IPS-18a (cell line): Measurements from ENCODE around the gene CARMIL1.

Experiments
- H3K27ac ChIP-seq: one replicate; pipeline ENCODE4 v1.5.1; 2013; ENCODE audit warnings: low read length
- H3K27me3 ChIP-seq: one replicate; pipeline ENCODE4 v1.6.1; 2013; ENCODE audit warnings: mild to moderate bottlenecking, low read length; ENCODE audit not compliant: control insufficient read depth, insufficient read depth
- H3K36me3 ChIP-seq: one replicate; pipeline ENCODE4 v1.6.1; 2013; ENCODE audit warnings: low read depth, low read length; ENCODE audit not compliant: control insufficient read depth
- H3K4me1 ChIP-seq: one replicate; pipeline ENCODE4 v1.6.1; 2013; ENCODE audit warnings: low read depth, low read length; ENCODE audit not compliant: control insufficient read depth
- H3K4me3 ChIP-seq: one replicate; pipeline ENCODE4 v1.5.1; 2013; ENCODE audit warnings: low read length
- H3K9ac ChIP-seq: one replicate; pipeline ENCODE4 v1.6.1; 2013; ENCODE audit warnings: mild to moderate bottlenecking, low read length, moderate library complexity
- H3K9me3 ChIP-seq: one replicate; pipeline ENCODE4 v1.6.1; 2013; ENCODE audit warnings: low read depth, low read length; ENCODE audit not compliant: control insufficient read depth

Gene CARMIL1

GRCh38 chr6:25639653-25640052 lies 360.5 kb downstream of the CARMIL1 start:
- Histone ChIP-seq H3K27ac (no peak overlapping the region), H3K4me1 (no peaks in the 10 kb centered on the region), H3K4me3 (no peak overlapping the region), H3K9me3 (no peaks in the 10 kb centered on the region), H3K27me3 (no peaks in the 10 kb centered on the region), H3K9ac (no peak overlapping the region), H3K36me3 (no peaks in the 10 kb centered on the region)

GRCh38 chr6:25640446-25640845 lies 361.3 kb downstream of the CARMIL1 start:
- no peak overlapping the region for H3K4me3 ChIP-seq
- H3K36me3 ChIP-seq = no peaks in the 10 kb centered on the region
- H3K27ac ChIP-seq = no peak overlapping the region
- H3K4me1 ChIP-seq = no peaks in the 10 kb centered on the region
- H3K9me3 ChIP-seq = no peaks in the 10 kb centered on the region
- H3K9ac ChIP-seq = no peak overlapping the region
- H3K27me3 ChIP-seq = no peaks in the 10 kb centered on the region

- Histone ChIP-seq H3K27me3 (no peaks in the 10 kb centered on the region), H3K9ac (no peak overlapping the region), H3K36me3 (no peaks in the 10 kb centered on the region), H3K4me3 (no peak overlapping the region), H3K4me1 (no peaks in the 10 kb centered on the region), H3K27ac (no peak overlapping the region), H3K9me3 (no peaks in the 10 kb centered on the region)
These were observed 361.7 kb downstream of the CARMIL1 start for GRCh38 chr6:25640891-25641290.

GRCh38 chr6:25641377-25641776 lies 362.2 kb downstream of the CARMIL1 start:
- Histone ChIP-seq H3K9me3 (no peaks in the 10 kb centered on the region), H3K27me3 (no peaks in the 10 kb centered on the region), H3K4me1 (no peaks in the 10 kb centered on the region), H3K9ac (no peak overlapping the region), H3K27ac (no peak overlapping the region), H3K4me3 (no peak overlapping the region), H3K36me3 (no peaks in the 10 kb centered on the region)

- Histone ChIP-seq H3K9ac (no peak overlapping the region), H3K36me3 (no peaks in the 10 kb centered on the region), H3K27ac (no peak overlapping the region), H3K27me3 (no peaks in the 10 kb centered on the region), H3K4me3 (no peak overlapping the region), H3K4me1 (no peaks in the 10 kb centered on the region), H3K9me3 (no peaks in the 10 kb centered on the region)
These were observed 362.9 kb downstream of the CARMIL1 start for GRCh38 chr6:25641940-25642666.

DNA sequence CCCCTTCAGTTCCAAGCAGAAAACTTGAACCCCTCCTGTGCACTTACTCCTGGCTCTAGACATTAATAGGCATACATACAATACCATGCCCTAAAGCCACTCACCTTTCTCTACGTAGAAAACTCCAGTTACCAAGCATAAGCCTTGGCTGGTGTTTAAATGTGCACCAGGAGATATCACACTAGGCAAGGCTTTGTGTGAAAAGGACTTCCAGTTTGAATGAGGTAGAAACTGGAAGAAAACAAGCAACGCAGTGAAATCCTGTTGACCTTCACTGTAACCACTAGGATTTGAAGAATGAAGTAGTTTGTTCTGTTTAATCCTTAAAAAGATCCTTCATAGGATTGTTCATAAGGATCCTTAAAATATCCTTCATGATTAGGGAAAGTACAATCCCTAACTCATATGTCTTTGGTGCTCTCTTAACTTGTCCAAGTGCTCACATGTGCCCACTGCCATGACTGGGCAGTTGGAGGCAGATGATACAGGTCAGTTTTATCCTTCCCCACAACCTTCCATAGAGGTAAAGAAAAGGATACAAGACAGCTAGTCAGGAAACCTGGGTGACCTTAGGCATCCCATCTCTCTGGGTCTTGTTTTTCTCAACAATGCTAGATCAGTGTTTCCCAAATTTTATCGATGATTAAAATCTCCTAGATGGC lies 363.6 kb downstream of the CARMIL1 start:
- no peak overlapping the region for H3K9ac ChIP-seq
- H3K4me1 ChIP-seq = no peaks in the 10 kb centered on the region
- H3K36me3 ChIP-seq = no peaks in the 10 kb centered on the region
- H3K9me3 ChIP-seq = no peaks in the 10 kb centered on the region
- H3K27me3 ChIP-seq = no peaks in the 10 kb centered on the region
- no peak overlapping the region for H3K27ac ChIP-seq
- no peak overlapping the region for H3K4me3 ChIP-seq

GRCh38 chr6:25645916-25646315 lies 366.7 kb downstream of the CARMIL1 start:
- no peaks in the 10 kb centered on the region for H3K4me1 ChIP-seq
- no peaks in the 10 kb centered on the region for H3K9me3 ChIP-seq
- H3K27ac ChIP-seq = no peak overlapping the region
- H3K4me3 ChIP-seq = no peak overlapping the region
- no peaks in the 10 kb centered on the region for H3K36me3 ChIP-seq
- no peak overlapping the region for H3K9ac ChIP-seq
- peaks cover 8% of the 10 kb centered on the region for H3K27me3 ChIP-seq

DNA sequence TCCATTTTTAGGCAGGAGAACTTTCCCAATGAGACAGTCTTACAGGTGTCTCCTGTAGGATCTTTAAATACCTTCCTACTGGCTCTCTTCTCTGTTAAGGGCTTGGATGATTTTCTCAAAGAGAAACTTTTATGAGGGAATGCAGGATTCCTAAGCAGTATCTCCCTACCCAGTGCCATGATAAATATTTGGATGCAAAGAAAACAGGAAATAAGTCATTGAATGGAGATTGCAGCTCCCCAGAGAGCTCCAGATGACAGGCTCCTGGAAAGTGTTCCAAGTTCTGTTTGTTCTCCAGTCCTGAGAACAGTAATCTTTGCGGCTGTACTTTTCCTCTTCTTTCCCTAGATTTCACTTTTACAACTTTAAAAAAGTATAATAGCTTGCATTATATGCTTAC lies 370.4 kb downstream of the CARMIL1 start:
- no peaks in the 10 kb centered on the region for H3K4me1 ChIP-seq
- H3K4me3 ChIP-seq = no peak overlapping the region
- H3K9me3 ChIP-seq = no peaks in the 10 kb centered on the region
- H3K27ac ChIP-seq = no peak overlapping the region
- H3K36me3 ChIP-seq = no peaks in the 10 kb centered on the region
- H3K9ac ChIP-seq = no peak overlapping the region
- peaks cover 43% of the 10 kb centered on the region for H3K27me3 ChIP-seq

DNA sequence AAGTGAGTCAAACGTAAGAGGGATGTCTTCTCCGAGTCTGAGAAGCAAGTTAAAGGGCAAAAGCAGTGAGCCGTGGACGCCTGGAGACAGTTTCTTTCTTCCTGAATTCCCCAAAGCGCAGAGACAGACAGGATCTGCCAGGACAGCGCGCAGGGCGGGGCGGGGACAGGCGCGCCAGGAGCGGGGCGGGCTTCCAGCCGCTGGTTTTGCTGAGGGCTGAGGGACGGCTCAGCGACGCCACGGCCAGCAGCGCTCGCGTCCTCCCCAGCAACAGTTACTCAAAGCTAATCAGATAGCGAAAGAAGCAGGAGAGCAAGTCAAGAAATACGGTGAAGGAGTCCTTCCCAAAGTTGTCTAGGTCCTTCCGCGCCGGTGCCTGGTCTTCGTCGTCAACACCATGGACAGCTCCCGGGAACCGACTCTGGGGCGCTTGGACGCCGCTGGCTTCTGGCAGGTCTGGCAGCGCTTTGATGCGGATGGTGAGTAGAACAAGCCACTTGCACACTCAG lies 372.9 kb downstream of the CARMIL1 start, which contains the start of gene SCGN:
Gene SCGN (plus strand): TSS at position 209 of the 509 bp plus-strand sequence. CDS start 189 bp downstream, at position 398.
- no peak within 1 kb of the TSS for H3K9ac ChIP-seq
- H3K4me1 ChIP-seq = no peaks in the 10 kb centered on the region
- H3K36me3 ChIP-seq = no peaks in the 10 kb centered on the region
- H3K27ac ChIP-seq = no peak within 1 kb of the TSS
- H3K9me3 ChIP-seq = no peaks in the 10 kb centered on the region
- H3K4me3 ChIP-seq = peak within 1 kb of the TSS; percentile 61
- H3K27me3 ChIP-seq = peaks cover 49% of the 10 kb centered on the region

DNA sequence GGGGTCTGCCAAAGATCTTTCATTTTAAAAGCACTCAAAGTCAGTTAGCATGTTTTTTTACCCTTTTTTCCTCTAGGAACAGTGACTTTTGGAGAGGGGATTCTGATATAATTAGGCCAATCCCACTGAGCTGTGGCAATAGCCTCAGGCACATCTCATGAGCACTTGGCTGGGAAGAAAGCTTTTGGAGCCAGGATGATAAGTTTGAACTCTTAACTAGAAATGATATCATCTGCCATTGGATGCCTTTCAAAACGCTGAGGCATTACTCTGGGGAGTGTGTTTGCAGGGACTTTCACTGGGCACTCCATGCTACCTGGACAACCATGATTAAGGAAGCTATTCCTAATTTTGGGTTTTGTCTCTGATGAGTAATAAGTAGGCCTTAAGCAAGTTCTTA lies 376.5 kb downstream of the CARMIL1 start:
- no peaks in the 10 kb centered on the region for H3K9me3 ChIP-seq
- no peak overlapping the region for H3K4me3 ChIP-seq
- no peaks in the 10 kb centered on the region for H3K4me1 ChIP-seq
- H3K9ac ChIP-seq = no peak overlapping the region
- peaks cover 43% of the 10 kb centered on the region for H3K27me3 ChIP-seq
- H3K27ac ChIP-seq = no peak overlapping the region
- H3K36me3 ChIP-seq = no peaks in the 10 kb centered on the region

DNA sequence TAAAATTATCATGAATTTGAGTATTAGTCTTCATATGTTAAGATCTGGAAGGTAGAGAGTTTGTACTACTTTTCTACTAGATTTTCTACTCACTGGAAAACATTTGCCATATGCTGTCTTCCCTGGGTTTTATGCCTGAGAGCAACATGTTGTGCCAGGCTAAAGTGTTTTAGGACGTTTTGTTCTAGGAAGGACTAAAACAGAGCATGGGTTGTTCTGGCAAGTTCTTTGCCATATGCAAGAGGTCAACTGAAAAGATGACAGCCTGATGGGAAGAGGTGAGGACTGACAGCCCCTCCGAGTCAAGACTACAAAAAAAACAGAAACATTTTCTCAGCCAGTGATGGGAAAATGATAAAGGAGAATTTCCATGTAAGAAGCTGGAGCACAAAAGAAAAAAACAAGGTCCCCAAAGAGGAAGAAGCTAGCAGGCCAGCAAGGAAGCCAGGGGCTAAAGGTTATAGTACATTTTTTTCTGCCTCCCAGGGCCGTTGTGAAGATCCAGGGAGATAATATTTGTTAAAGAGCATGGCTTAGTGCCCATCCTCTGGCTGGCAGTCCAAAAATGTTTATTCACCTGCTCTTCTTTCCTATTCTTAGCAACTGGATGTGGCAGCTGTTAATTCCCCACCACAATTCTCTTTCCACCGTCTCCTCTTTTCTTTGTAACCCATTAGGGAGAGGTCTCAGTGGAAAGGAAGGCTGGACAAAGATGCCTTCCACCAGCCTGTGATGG lies 380.6 kb downstream of the CARMIL1 start:
- H3K27ac ChIP-seq = no peak overlapping the region

More for the DNA sequence above, 380.6 kb downstream of the CARMIL1 start:
- no peak overlapping the region for H3K4me3 ChIP-seq
- no peaks in the 10 kb centered on the region for H3K4me1 ChIP-seq
- no peaks in the 10 kb centered on the region for H3K9me3 ChIP-seq
- peaks cover 4% of the 10 kb centered on the region for H3K27me3 ChIP-seq
- H3K36me3 ChIP-seq = no peaks in the 10 kb centered on the region
- H3K9ac ChIP-seq = no peak overlapping the region
